ENCODE results near the gene CACNB2.

DNA sequence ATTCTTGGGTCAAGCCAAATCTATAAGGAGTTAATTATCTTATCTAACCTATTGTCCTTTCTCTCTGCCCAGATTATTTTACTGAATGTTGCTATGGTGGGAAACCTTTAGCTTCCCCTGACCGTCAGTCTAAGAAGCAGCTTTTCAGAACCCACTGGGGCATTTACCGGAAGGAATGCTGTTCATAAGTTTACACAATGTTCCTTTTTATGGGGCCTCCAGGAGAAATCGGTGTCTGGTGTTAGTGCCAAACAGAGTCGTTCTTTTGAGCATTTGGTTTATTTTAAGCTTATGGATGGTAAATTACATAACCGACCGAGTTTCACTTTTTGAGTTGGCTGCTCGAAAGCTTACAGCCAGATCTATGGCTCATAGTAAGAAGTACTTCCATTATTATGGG, 111.9 kb downstream of the CACNB2 start:
- TF ChIP-seq, protein P1, sequence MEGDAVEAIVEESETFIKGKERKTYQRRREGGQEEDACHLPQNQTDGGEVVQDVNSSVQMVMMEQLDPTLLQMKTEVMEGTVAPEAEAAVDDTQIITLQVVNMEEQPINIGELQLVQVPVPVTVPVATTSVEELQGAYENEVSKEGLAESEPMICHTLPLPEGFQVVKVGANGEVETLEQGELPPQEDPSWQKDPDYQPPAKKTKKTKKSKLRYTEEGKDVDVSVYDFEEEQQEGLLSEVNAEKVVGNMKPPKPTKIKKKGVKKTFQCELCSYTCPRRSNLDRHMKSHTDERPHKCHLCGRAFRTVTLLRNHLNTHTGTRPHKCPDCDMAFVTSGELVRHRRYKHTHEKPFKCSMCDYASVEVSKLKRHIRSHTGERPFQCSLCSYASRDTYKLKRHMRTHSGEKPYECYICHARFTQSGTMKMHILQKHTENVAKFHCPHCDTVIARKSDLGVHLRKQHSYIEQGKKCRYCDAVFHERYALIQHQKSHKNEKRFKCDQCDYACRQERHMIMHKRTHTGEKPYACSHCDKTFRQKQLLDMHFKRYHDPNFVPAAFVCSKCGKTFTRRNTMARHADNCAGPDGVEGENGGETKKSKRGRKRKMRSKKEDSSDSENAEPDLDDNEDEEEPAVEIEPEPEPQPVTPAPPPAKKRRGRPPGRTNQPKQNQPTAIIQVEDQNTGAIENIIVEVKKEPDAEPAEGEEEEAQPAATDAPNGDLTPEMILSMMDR (IDR thresholded peaks at IDR 0.05; ENCODE audit: poor library complexity), result no peak
- TF ChIP-seq EZH2 (IDR thresholded peaks at IDR 0.05; ENCODE audit: borderline replicate concordance), result no peak

Data from hepatocyte (in vitro differentiated cells).